ENCODE measurements around the gene LMAN2L.

GRCh38 chr2:96687711-96688640, 51.9 kb downstream of the LMAN2L start:
- TF ChIP-seq JUN (IDR thresholded peaks at IDR 0.05; ENCODE audit: low read depth, low read length) = no peak
- no peak for TF ChIP-seq POLR2A (IDR thresholded peaks at IDR 0.05; ENCODE audit: control extremely low read depth in 1 of 2, low read depth in 2 of 2, low read length in 2 of 2)
- TF ChIP-seq EZH2 (IDR thresholded peaks at IDR 0.05; ENCODE audit: low read depth, low read length, severe bottlenecking) = no peak
- no peak for TF ChIP-seq CTCF (IDR thresholded peaks at IDR 0.05; ENCODE audit: control extremely low read depth in 1 of 3, insufficient read depth in 1 of 3, low read depth in 1 of 3, low read length in 3 of 3)
- TF ChIP-seq NANOG (IDR thresholded peaks at IDR 0.05; ENCODE audit: insufficient read depth, low read depth, low read length, poor library complexity, severe bottlenecking) = no peak
- no peak for TF ChIP-seq EGR1 (IDR thresholded peaks at IDR 0.05; ENCODE audit: borderline replicate concordance, low read depth, low read length)
- TF ChIP-seq TAF7 (optimal IDR thresholded peaks at IDR 0.05; ENCODE audit: borderline replicate concordance, low read depth, low read length) = no peak
- no peak for TF ChIP-seq TBP (IDR thresholded peaks at IDR 0.05; ENCODE audit: low read depth, low read length)
- no peak for TF ChIP-seq PHF8 (conservative IDR thresholded peaks at IDR 0.05; ENCODE audit: low read depth, low read length)
- TF ChIP-seq CEBPB (IDR thresholded peaks at IDR 0.05; ENCODE audit: low read depth, low read length) = no peak
- no peak for TF ChIP-seq ATF3 (IDR thresholded peaks at IDR 0.05; ENCODE audit: insufficient read depth, low read depth, low read length)

Measured in H1 (cell line).